GM23248 (cell line): ENCODE data around the gene POLD1. TPM values are rescaled to one million over a fixed set of nuclear protein-coding genes. Genes with fewer than 3 reads are reported as not detected.
A peak's percentile ranks its signal among the peaks of the same experiment; 100 is the strongest.
"Not testable (repeated sequence)": the region's sequence is repeated elsewhere in the genome, so short reads cannot be mapped to it uniquely, and the experiment has no call there.

Source experiments
- DNase-seq: peaks from one replicate; pipeline ENCODE4 v3.0.0-alpha.2; 2015
- H2AFZ ChIP-seq: fragments of 200-600 bp; sonication (generic); 2 replicates; pipeline ENCODE4 v1.6.1; 2016; ENCODE audit warnings: antibody characterized with exemption
- H3F3A ChIP-seq: fragments of 200-600 bp; sonication (generic); 2 replicates; pipeline ENCODE4 v1.6.1; 2016; ENCODE audit warnings: mild to moderate bottlenecking, antibody characterized with exemption, mixed run types; ENCODE audit not compliant: insufficient read depth
- H3K27ac ChIP-seq: fragments of 200-600 bp; sonication (generic); 2 replicates; pipeline ENCODE4 v1.5.1; 2016; ENCODE audit warnings: mild to moderate bottlenecking
- H3K27me3 ChIP-seq: fragments of 200-600 bp; sonication (generic); replicated peaks from 2 replicates; pipeline ENCODE4 v1.6.1; 2016; ENCODE audit warnings: mild to moderate bottlenecking; ENCODE audit not compliant: insufficient read depth
- H3K36me3 ChIP-seq: fragments of 200-600 bp; sonication (generic); 2 replicates; pipeline ENCODE4 v1.6.1; 2016; ENCODE audit warnings: low read depth, mild to moderate bottlenecking
- H3K4me1 ChIP-seq: fragments of 200-600 bp; sonication (generic); 2 replicates; pipeline ENCODE4 v1.6.1; 2016; ENCODE audit warnings: mild to moderate bottlenecking; ENCODE audit not compliant: insufficient read depth
- H3K4me2 ChIP-seq: fragments of 200-600 bp; sonication (generic); one replicate; pipeline ENCODE4 v1.6.1; 2016; ENCODE audit warnings: mild to moderate bottlenecking; ENCODE audit not compliant: unreplicated experiment
- H3K4me3 ChIP-seq: fragments of 200-600 bp; sonication (generic); 2 replicates; pipeline ENCODE4 v1.5.1; 2016; ENCODE audit warnings: mild to moderate bottlenecking
- H3K79me2 ChIP-seq: fragments of 200-600 bp; sonication (generic); 2 replicates; pipeline ENCODE4 v1.6.1; 2016; ENCODE audit warnings: mild to moderate bottlenecking; ENCODE audit not compliant: insufficient read depth
- H3K9ac ChIP-seq: fragments of 200-600 bp; sonication (generic); 2 replicates; pipeline ENCODE4 v1.6.1; 2016; ENCODE audit warnings: mild to moderate bottlenecking
- H3K9me2 ChIP-seq: fragments of 200-600 bp; sonication (generic); 2 replicates; pipeline ENCODE4 v1.6.1; 2016; ENCODE audit warnings: mixed run types, mild to moderate bottlenecking, moderate library complexity; ENCODE audit not compliant: insufficient read depth
- H3K9me3 ChIP-seq: fragments of 200-600 bp; sonication (generic); one replicate; pipeline ENCODE4 v1.6.1; 2017; ENCODE audit warnings: low read depth
- H4K20me1 ChIP-seq: fragments of 200-600 bp; sonication (generic); 2 replicates; pipeline ENCODE4 v1.6.0; 2016; ENCODE audit not compliant: insufficient read depth
- EZH2 ChIP-seq: fragments of 200-600 bp; sonication (generic); IDR thresholded peaks from 2 replicates; pipeline ENCODE4 v1.6.1; 2018; ENCODE audit warnings: antibody characterized with exemption, mild to moderate bottlenecking; ENCODE audit not compliant: insufficient read depth, poor library complexity, severe bottlenecking
- EZH2phosphoT487 ChIP-seq: fragments of 200-600 bp; sonication (generic); IDR thresholded peaks from 2 replicates; pipeline ENCODE4 v1.6.1; 2018; ENCODE audit warnings: antibody characterized with exemption, moderate library complexity, mild to moderate bottlenecking, low read depth; ENCODE audit not compliant: insufficient read depth
- WGBS, 2 experiments: methylation state at CpG; one replicate each; pipeline ENCODE4 v1.1.6; 2015 to 2017; ENCODE audit warnings: low lambda C conversion rate in 2 of 2, low coverage in 1 of 2; ENCODE audit errors: missing lambda C conversion rate in 2 of 2; 5-methylcytosine and 5-hydroxymethylcytosine counted together
- in situ Hi-C: fragments of 300-500 bp; cut with MboI; formaldehyde crosslinking; loops from 2 replicates; pipeline ENCODE4 v1.15.0; 2020
- polyA plus RNA-seq: library from polyadenylated mRNA; unstranded; fragments of >200 nt; fragmentation: Nextera tagmentation; extraction: Ambion mirVana; gene quantifications from 2 replicates; pipeline ENCODE4 v1.2.1, GENCODE V29; 2016
- total RNA-seq: library from RNA; depleted of rRNA; stranded (reverse); fragments of >200 nt; shearing (Covaris generic); gene quantifications from 2 replicates; pipeline ENCODE4 v1.2.3, GENCODE V29; 2014

Gene POLD1
- total and polyA plus RNA-seq, 2 experiments from 2014 or later: 12.6 to 18.3 TPM

- Histone ChIP-seq H3K4me3 (no peak overlapping the region), H3K36me3 (no peaks in the 10 kb centered on the region), H3K4me2 (no peak overlapping the region), H3F3A (no peaks in the 10 kb centered on the region), H2AFZ (no peak overlapping the region), H4K20me1 (no peaks in the 10 kb centered on the region), H3K79me2 (no peaks in the 10 kb centered on the region), H3K9ac (no peak overlapping the region), H3K27ac (no peak overlapping the region), H3K9me2 (no peaks in the 10 kb centered on the region), H3K27me3 (no peaks in the 10 kb centered on the region), H3K4me1 (no peaks in the 10 kb centered on the region), H3K9me3 (no peaks in the 10 kb centered on the region)
- in situ Hi-C loops: no loop called here
- WGBS, 2 experiments: 47 to 52% methylated on average over 3 of the region's 3 CpGs
- TF ChIP-seq EZH2 (no peak), EZH2phosphoT487 (no peak)
- no peak for DNase-seq
Measured at GRCh38 chr19:50341091-50341564, 43.0 kb upstream of the POLD1 start.

- 15 to 22% methylated on average over 8 of the region's 8 CpGs for WGBS, 2 experiments
- in situ Hi-C loops: no loop called here
Measured at GRCh38 chr19:50344661-50345318, 39.4 kb upstream of the POLD1 start.

GRCh38 chr19:50347089-50347581 is 37.0 kb upstream of the POLD1 start:
- H3K9me3 ChIP-seq, H3K9me2 ChIP-seq, H3K27ac ChIP-seq, H3K9ac ChIP-seq, H3K4me1 ChIP-seq, DNase-seq, H3F3A ChIP-seq, H3K36me3 ChIP-seq, H4K20me1 ChIP-seq, in situ Hi-C loops, H2AFZ ChIP-seq, H3K79me2 ChIP-seq, H3K4me2 ChIP-seq, H3K4me3 ChIP-seq, H3K27me3 ChIP-seq: not testable (repeated sequence)
- 36 to 44% methylated on average over 8 of the region's 8 CpGs for WGBS, 2 experiments

More at GRCh38 chr19:50344661-50345318, 39.4 kb upstream of the POLD1 start:
- Histone ChIP-seq H2AFZ (no peak overlapping the region), H4K20me1 (no peaks in the 10 kb centered on the region), H3K36me3 (no peaks in the 10 kb centered on the region), H3K4me2 (no peak overlapping the region), H3K9me3 (no peaks in the 10 kb centered on the region), H3K27me3 (0 out of 2 replicates have a peak, but pooled peaks cover 5% of the 10 kb centered on the region), H3K9me2 (no peaks in the 10 kb centered on the region), H3K4me1 (no peaks in the 10 kb centered on the region), H3K79me2 (no peaks in the 10 kb centered on the region), H3K9ac (no peak overlapping the region), H3K4me3 (no peak overlapping the region), H3K27ac (no peak overlapping the region), H3F3A (no peaks in the 10 kb centered on the region)
- TF ChIP-seq EZH2phosphoT487 (no peak), EZH2 (no peak)
- no peak for DNase-seq

- 44 to 53% methylated on average over 20 to 22 of the region's 22 CpGs for WGBS, 2 experiments
- Histone ChIP-seq H3K9me3 (no peaks in the 10 kb centered on the region), H3K27me3 (0 out of 2 replicates have a peak, but pooled peaks cover 9% of the 10 kb centered on the region), H3K9ac (no peak overlapping the region), H3K4me1 (no peaks in the 10 kb centered on the region), H3K4me3 (no peak overlapping the region), H4K20me1 (no peaks in the 10 kb centered on the region), H3K4me2 (no peak overlapping the region), H3K79me2 (no peaks in the 10 kb centered on the region), H2AFZ (0 out of 2 replicates have a peak overlapping the region, but pooled peaks have one; percentile 41), H3F3A (no peaks in the 10 kb centered on the region), H3K27ac (no peak overlapping the region), H3K9me2 (no peaks in the 10 kb centered on the region), H3K36me3 (no peaks in the 10 kb centered on the region)
- TF ChIP-seq EZH2 (no peak), EZH2phosphoT487 (no peak)
- in situ Hi-C loops: loop anchor here (25.0 kb wide), 2 partner anchors 438 to 563 kb away; partner anchors contain the start of genes ACP4 and KLK4
- no peak for DNase-seq
Measured at GRCh38 chr19:50349277-50350057, 34.7 kb upstream of the POLD1 start.
